Prostate gland (tissue), 2 donors: ENCODE measurements around the gene CTIF. TPM values are rescaled to one million over a fixed set of nuclear protein-coding genes. Genes with fewer than 3 reads are reported as not detected.

Experiments
- DNase-seq: peaks from one replicate; pipeline ENCODE4 v3.0.0-alpha.2; 2019; ENCODE audit warnings: low spot score
- H3K27ac ChIP-seq, 2 donors: fragments of 200-600 bp; sonication (generic); 2 replicates each; pipeline ENCODE4 v1.5.1; 2017 to 2019
- H3K27me3 ChIP-seq: fragments of 200-600 bp; sonication (generic); replicated peaks from 2 replicates; pipeline ENCODE4 v1.5.1; 2019; ENCODE audit not compliant: insufficient read depth
- H3K36me3 ChIP-seq, 2 donors: fragments of 200-600 bp; sonication (generic); 1 replicate in 1 of 2; 2 replicates in 1 of 2; pipeline versions ENCODE4 v1.5.1 to v1.8.1; 2017 to 2019
- H3K4me1 ChIP-seq: fragments of 200-600 bp; sonication (generic); replicated peaks from 2 replicates; pipeline ENCODE4 v1.5.1; 2019
- H3K4me3 ChIP-seq, 2 donors: fragments of 200-600 bp; sonication (generic); 2 replicates each; pipeline ENCODE4 v1.5.1; 2017 to 2019
- H3K9me3 ChIP-seq: fragments of 200-600 bp; sonication (generic); 2 replicates; pipeline ENCODE4 v1.5.1; 2017
- CTCF ChIP-seq, 4 experiments: fragments of 200-600 bp in 2 of 4; fragments of 450-650 bp in 2 of 4; sonication (generic) in 2 of 4; IDR thresholded peaks; 1 replicate in 3 of 4; 2 replicates in 1 of 4; pipeline ENCODE4 v1.5.1; 2016 to 2019; ENCODE audit warnings: antibody characterized with exemption in 4 of 4, mild to moderate bottlenecking in 2 of 4, moderate library complexity in 2 of 4
- POLR2A ChIP-seq: fragments of 450-650 bp; IDR thresholded peaks from one replicate; pipeline ENCODE4 v1.6.1; 2016; ENCODE audit warnings: antibody characterized with exemption, mild to moderate bottlenecking
- POLR2AphosphoS5 ChIP-seq: sonication (generic); formaldehyde crosslinking; IDR thresholded peaks from one replicate; pipeline ENCODE4 v1.6.1; 2017; ENCODE audit warnings: antibody characterized with exemption
- WGBS: methylation state at CpG from one replicate; pipeline ENCODE4 v1.1.5; 2018; 5-methylcytosine and 5-hydroxymethylcytosine counted together
- intact Hi-C: fragments of 100-400 bp; cut with DNase I; formaldehyde crosslinking; loops from one replicate; pipeline ENCODE4 v1.14.2; 2022
- total RNA-seq, 2 donors: library from RNA; depleted of rRNA; stranded (reverse); fragments of >200 nt; gene quantifications; one replicate each; pipeline ENCODE4 v1.1.0, GENCODE V29; 2016

The CTIF gene
- total RNA-seq, 2 donors from 2014 or later, result 8.1 to 57.9 TPM

- no peaks in the 10 kb centered on the region for H3K9me3 ChIP-seq
- H3K4me1 ChIP-seq, result no peaks in the 10 kb centered on the region
- TF ChIP-seq CTCF (IDR thresholded peaks at IDR 0.05) (no peak), POLR2A (no peak), POLR2AphosphoS5 (no peak)
- no peak overlapping the region for H3K27ac ChIP-seq
- DNase-seq, result no peak
- intact Hi-C loops, result no loop called here
- 89% methylated on average over 3 of the region's 3 CpGs for WGBS
- H3K4me3 ChIP-seq, result no peak overlapping the region
- H3K36me3 ChIP-seq, result no peaks in the 10 kb centered on the region
- no peaks in the 10 kb centered on the region for H3K27me3 ChIP-seq
Measured at GRCh38 chr18:48567388-48567787, 28.6 kb downstream of the CTIF start.

GRCh38 chr18:48569139-48569914 lies 30.5 kb downstream of the CTIF start:
- Histone ChIP-seq H3K4me3 (no peak overlapping the region), H3K36me3 (no peaks in the 10 kb centered on the region), H3K4me1 (no peaks in the 10 kb centered on the region), H3K27me3 (no peaks in the 10 kb centered on the region), H3K9me3 (no peaks in the 10 kb centered on the region), H3K27ac (no peak overlapping the region)
- TF ChIP-seq POLR2A (no peak), POLR2AphosphoS5 (no peak), CTCF (IDR thresholded peaks at IDR 0.05) (no peak)
- WGBS, result 85% methylated on average over 9 of the region's 9 CpGs
- intact Hi-C loops, result no loop called here
- no peak for DNase-seq

GRCh38 chr18:48569915-48570264 lies 31.1 kb downstream of the CTIF start:
- TF ChIP-seq CTCF (IDR thresholded peaks at IDR 0.05) (no peak), POLR2A (no peak), POLR2AphosphoS5 (no peak)
- no peaks in the 10 kb centered on the region for H3K4me1 ChIP-seq
- intact Hi-C loops, result no loop called here
- no peak overlapping the region for H3K4me3 ChIP-seq
- H3K36me3 ChIP-seq, result no peaks in the 10 kb centered on the region
- no peak for DNase-seq
- WGBS, result 54% methylated on average over 4 of the region's 4 CpGs
- H3K27ac ChIP-seq, result no peak overlapping the region
- H3K27me3 ChIP-seq, result no peaks in the 10 kb centered on the region
- no peaks in the 10 kb centered on the region for H3K9me3 ChIP-seq

GRCh38 chr18:48570313-48570712 lies 31.5 kb downstream of the CTIF start:
- TF ChIP-seq CTCF (IDR thresholded peaks at IDR 0.05), result no peak
- no peak for TF ChIP-seq POLR2A
- TF ChIP-seq POLR2AphosphoS5, result no peak
- 89% methylated on average over 6 of the region's 6 CpGs for WGBS
- Histone ChIP-seq H3K27ac (no peak overlapping the region), H3K4me3 (no peak overlapping the region), H3K27me3 (no peaks in the 10 kb centered on the region), H3K4me1 (no peaks in the 10 kb centered on the region), H3K36me3 (no peaks in the 10 kb centered on the region), H3K9me3 (no peaks in the 10 kb centered on the region)
- intact Hi-C loops, result no loop called here
- no peak for DNase-seq
